ENCODE data around the gene P2RY2.
A peak's percentile ranks its signal among the peaks of the same experiment; 100 is the strongest.

Gene P2RY2

GRCh38 chr11:73242251-73243092 is 24.4 kb downstream of the P2RY2 start:
- peak; percentile 31 for DNase-seq (ENCODE audit: low read depth, low spot score)

- DNase-seq (ENCODE audit: low read depth, low spot score) = no peak
Measured at GRCh38 chr11:73243093-73243485, 25.0 kb downstream of the P2RY2 start.

- no peak for DNase-seq (ENCODE audit: low read depth, low spot score)
Measured at GRCh38 chr11:73244589-73245240, 26.6 kb downstream of the P2RY2 start.

GRCh38 chr11:73245461-73245860 is 27.4 kb downstream of the P2RY2 start:
- DNase-seq (ENCODE audit: low read depth, low spot score) = no peak

GRCh38 chr11:73246303-73246702 is 28.2 kb downstream of the P2RY2 start:
- DNase-seq (ENCODE audit: low read depth, low spot score) = no peak

GRCh38 chr11:73248526-73249185 is 30.6 kb downstream of the P2RY2 start:
- DNase-seq (ENCODE audit: low read depth, low spot score) = no peak

GRCh38 chr11:73249304-73249703 is 31.2 kb downstream of the P2RY2 start:
- DNase-seq (ENCODE audit: low read depth, low spot score) = no peak

GRCh38 chr11:73249853-73250783 is 32.0 kb downstream of the P2RY2 start:
- no peak for DNase-seq (ENCODE audit: low read depth, low spot score)

GRCh38 chr11:73252577-73253191 is 34.6 kb downstream of the P2RY2 start:
- DNase-seq (ENCODE audit: low read depth, low spot score) = no peak

GRCh38 chr11:73257342-73258103 is 39.4 kb downstream of the P2RY2 start:
- DNase-seq (ENCODE audit: low read depth, low spot score) = no peak

- no peak for DNase-seq (ENCODE audit: low read depth, low spot score)
Measured at GRCh38 chr11:73258104-73259035, 40.3 kb downstream of the P2RY2 start.

- no peak for DNase-seq (ENCODE audit: low read depth, low spot score)
Measured at GRCh38 chr11:73259406-73260126, 41.5 kb downstream of the P2RY2 start.

GRCh38 chr11:73260127-73260457 is 42.0 kb downstream of the P2RY2 start:
- DNase-seq (ENCODE audit: low read depth, low spot score) = no peak

GRCh38 chr11:73262851-73263495 is 44.9 kb downstream of the P2RY2 start:
- no peak for DNase-seq (ENCODE audit: low read depth, low spot score)

GRCh38 chr11:73263640-73264039 is 45.6 kb downstream of the P2RY2 start:
- DNase-seq (ENCODE audit: low read depth, low spot score) = no peak

GRCh38 chr11:73265278-73265810 is 47.3 kb downstream of the P2RY2 start:
- no peak for DNase-seq (ENCODE audit: low read depth, low spot score)

GRCh38 chr11:73265853-73266645 is 48.0 kb downstream of the P2RY2 start:
- DNase-seq (ENCODE audit: low read depth, low spot score) = no peak
